Stimulated activated CD8-positive, alpha-beta memory T cell treated with anti-CD3 and anti-CD28 coated beads, Interleukin-12 subunit alpha, Interleukin-12 subunit beta, amount 100 ng/mL, for 1 hour (primary cell): ENCODE results near the gene BYSL.

ENCODE experiments used
- DNase-seq: peaks from one replicate; pipeline ENCODE4 v3.0.0-alpha.2; 2020; ENCODE audit warnings: low read depth

BYSL gene

DNA sequence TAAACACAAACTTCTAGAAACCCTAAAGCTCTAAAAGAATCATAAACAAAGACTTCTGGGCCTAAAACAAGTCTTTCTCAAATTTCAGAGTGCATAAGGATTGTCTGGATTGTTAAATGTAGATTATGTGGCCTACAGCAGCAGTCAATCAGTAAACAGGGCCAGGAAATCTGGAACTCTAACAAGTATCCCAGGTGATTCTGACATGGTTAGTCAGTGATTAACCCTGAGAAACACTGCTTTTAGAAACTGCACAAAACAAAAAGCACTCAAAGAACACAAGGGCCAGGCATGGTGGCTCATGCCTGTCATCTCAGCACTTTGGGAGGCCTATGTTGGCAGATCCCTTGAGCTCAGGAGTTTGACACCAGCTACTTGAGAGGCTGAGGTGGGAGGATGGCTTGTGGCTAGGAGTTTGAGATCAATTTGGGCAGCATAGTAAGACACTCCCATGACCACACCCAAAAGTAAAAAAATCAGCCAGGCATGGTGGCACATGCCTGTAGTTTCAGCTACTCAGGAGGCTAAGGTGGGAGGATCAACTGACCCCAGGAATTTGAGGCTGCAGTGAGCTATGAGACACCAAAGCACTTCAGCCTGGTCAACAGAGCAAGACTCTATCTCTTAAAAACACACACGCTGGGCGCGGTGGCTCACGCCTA lies 6.3 kb upstream of the BYSL start:
- DNase-seq: no peak

DNA sequence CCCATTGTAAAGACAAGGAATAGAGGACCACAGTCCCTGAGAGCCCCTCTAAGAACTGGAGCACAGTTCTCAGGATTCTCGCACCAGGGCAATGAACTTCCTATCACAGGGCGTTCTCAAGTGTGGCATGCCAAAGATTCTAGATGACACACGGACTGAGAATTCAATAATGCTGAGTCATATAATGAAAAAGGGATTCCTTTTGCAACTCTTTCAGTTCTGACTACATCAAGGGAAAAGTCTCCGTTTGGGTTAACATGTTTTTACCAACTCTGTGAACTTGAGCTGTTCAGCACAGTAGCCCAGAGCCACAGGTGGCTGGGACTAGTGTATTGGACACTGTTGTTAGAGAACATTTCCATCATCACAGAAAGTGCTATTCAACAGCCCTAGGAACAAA lies 3.8 kb upstream of the BYSL start:
- no peak for DNase-seq

DNA sequence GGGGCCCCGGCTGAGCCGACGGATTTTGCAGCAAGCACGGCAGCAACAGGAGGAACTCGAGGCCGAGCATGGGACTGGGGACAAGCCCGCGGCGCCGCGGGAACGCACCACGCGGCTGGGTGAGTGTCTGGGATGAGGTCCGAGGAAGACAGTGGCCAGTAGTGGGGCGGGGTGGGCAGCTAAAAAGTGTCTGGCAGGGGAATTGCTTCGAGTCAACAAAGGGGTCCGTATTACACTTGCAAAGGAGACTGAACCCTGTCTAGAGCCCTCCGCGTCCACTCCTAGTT lies 356 bp downstream of the BYSL start:
- DNase-seq: no peak

DNA sequence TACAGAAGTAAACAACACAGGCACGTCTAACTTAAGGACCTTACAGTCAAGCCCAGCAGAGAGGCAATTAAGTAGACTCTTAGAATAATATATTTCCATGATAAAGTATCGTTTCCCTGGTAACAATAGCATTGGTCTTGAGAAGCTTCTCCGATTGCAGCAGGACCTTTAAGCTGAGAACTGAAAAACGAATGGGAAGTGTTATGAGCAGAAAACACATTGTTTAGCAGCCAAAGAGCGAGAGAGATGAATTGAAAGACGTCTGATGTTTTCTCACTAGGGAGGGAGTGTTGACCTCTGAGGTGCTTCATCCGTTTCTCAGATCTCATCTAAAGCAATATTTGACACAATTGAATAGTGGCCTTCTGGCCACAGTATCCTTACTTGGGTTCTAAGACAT lies 855 bp downstream of the BYSL start:
- DNase-seq: no peak

DNA sequence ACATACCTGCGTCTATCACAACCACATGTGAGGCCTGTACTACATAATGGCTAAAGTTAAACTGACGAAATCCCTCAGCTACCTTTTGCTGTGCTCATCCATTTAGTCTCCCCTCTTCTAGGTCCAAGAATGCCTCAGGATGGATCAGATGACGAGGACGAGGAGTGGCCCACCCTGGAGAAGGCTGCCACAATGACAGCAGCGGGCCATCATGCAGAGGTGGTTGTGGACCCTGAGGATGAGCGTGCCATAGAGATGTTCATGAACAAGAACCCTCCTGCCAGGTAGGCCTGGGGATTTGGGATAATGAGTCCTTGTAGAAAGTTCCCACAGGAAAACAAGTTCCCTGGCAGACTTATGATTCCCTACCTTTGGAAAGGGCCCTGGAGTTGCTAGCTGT lies 6.0 kb downstream of the BYSL start:
- no peak for DNase-seq

DNA sequence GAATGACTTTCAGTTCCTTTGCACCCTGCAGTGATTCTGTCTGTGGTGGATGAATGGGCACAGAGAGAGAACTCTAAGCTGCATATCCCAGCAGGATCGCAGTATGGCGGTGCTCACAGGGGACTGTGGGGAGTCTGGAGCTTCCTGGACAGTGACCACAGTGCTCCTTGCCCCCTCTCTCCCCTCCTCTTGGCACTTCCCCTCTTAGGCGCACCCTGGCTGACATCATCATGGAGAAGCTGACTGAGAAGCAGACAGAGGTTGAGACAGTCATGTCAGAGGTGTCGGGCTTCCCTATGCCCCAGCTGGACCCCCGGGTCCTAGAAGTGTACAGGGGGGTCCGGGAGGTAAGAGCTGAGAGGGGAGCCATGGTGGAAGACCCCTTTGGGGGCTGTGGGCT lies 8.6 kb downstream of the BYSL start:
- DNase-seq: no peak

DNA sequence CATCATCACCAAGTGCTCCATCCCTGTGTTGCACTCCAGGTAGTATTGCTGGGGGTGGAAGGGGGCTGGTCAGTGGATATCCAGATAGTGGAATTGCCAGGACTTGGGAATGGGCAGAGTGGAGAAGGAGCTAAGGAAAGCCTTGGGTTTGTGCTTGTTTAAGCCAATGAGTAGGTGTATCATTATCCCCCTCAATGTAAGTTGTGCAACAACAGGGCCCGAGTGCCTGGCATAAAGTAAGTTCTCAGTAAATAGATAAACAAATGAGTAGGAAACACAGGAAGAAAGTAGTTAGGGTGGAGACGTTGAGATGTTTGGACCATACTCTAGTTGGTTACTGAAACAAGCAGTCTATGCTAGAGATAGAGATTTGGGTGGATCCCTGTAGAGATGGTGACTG lies 10.5 kb downstream of the BYSL start:
- no peak for DNase-seq

DNA sequence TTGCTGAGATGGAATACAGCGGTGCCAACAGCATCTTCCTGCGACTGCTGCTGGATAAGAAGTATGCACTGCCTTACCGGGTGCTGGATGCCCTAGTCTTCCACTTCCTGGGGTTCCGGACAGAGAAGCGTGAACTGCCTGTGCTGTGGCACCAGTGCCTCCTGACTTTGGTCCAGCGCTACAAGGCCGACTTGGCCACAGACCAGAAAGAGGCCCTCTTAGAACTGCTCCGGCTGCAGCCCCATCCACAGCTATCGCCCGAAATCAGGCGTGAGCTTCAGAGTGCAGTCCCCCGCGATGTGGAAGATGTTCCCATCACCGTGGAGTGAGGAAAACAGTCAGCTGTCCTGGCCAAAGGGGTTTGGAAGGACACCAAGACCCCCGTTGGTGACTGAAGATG lies 11.1 kb downstream of the BYSL start:
- DNase-seq: no peak

DNA sequence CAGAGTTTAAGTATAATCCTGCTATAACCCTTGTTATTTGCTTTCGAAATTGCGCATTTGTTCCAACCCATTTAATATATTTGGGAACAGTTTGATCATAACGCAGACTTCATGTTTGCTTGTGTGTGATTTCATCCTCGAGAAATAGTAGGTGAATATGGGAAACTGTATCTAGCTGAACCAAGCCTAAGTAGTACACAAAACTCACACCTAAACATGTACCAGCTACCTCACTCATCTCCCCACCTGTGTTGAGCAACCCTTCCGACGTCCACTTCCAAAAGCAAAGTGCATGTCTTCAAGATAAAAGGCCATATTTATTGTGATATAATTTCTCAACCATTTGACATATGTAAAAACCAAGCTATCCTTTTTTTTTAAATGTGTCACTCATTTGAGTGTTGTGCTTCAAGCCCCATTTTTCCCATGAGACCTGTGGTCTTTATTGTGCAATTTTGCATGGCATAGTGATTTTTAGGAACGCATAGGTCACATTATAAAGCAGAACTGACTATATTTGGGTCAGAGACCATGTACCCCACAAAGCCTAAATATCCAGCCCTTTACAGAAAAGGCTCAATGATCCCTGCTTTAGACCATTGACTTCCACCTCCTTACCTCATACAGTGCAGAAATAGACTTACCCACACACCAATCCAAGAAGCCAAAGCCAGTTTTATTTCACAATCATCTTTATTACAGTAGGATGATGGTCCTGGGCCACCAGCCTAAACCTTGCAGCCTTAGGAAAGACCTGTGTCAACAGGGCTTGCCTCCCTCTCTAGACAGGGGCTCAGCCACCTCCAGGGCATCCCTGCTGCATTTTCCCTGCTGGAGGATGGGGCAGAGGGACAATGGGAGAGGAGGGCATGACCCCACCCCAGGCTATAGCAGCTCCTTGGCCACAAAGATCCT lies 13.2 kb downstream of the BYSL start:
- DNase-seq: no peak

DNA sequence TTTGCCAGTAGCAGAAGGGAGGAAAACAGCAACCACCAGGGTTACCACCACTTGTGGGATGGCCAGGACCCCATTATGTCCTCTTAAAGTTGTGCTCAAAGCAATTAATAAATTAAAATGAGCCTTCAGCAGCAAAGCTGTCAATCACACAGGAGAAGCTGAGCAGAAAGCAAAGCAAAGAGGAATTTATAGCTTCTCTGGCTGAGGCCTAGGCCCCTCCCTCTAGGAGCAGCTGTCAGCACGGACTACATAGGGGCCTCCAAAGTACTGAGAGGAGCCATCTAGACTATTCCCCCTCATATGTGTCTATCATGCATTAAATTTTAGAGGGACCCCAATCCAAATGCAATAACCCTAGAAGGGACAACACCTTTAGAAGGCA lies 13.9 kb downstream of the BYSL start:
- no peak for DNase-seq

DNA sequence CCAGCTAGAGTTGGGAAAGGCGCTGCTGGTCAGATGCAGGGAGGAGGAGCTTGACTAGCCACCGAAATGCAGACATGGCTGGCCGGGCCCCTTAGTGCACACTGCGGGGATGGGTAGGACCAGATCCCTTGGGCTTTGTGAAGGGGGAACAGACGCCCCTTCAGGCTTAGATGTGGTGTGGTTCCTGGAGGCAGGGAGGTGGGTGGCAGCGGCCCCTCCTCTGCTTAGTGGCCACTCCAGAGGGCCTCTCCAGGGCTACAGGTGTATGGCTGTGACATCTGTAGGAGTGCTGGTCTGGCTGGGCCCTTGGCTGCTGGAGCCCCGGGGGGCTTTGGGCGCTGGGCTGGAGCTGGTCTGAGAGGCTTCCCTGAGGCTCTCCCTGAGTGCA lies 14.4 kb downstream of the BYSL start:
- no peak for DNase-seq

DNA sequence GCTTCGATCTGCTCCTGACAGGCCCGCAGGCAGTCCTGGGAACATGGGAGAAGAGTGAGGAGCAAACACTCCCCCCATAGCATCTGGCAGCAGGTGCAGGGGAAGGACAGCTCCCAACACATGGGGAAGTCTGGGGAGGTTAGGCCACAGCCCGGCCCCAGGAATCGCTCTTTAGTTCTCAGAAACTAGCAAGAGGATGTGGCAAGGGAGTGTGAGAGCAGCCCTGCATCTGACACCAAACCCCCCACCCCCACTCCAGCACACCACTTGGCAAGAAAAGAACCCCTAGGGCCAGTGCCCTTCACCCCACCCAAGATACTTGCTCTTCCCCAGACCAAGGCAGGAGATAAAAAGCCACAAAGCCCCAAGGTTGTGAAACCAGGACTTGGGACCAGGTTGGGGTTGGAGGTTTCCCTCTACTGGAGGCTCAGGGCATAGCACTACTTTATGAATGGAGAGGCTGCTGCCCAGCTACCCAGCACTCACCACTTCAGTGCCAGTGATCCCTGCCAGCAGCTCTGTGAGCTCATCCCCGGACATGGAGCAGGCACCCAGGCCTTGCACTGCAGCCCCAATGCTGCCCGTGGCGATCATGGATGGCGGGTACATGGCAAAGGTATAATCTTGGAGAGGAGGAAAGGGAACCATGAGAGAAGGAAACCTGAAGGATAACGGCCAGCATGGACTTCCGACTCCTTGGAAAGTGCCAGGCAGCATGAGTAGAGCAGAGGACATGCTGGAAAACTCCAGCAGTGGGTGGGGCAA lies 15.0 kb downstream of the BYSL start:
- peak; percentile 49 for DNase-seq

DNA sequence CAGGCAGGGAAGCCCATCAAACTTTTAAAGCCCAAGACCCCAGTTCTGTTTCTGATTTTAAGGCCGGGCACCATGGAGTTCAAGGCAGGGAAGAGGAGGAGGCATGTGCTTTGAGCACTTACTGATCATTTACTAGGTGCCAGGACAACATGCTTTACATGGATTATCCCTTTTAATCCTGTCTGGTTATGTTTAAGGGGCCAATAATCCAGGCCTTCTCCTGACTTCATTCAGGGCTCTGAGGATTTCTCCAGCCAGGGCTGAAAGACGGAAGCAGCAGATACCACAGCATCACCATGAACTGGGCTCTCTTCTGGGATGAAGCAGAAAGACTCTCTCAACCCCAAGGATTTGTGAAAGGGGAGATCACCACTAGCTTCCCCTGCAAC lies 16.2 kb downstream of the BYSL start:
- no peak for DNase-seq

DNA sequence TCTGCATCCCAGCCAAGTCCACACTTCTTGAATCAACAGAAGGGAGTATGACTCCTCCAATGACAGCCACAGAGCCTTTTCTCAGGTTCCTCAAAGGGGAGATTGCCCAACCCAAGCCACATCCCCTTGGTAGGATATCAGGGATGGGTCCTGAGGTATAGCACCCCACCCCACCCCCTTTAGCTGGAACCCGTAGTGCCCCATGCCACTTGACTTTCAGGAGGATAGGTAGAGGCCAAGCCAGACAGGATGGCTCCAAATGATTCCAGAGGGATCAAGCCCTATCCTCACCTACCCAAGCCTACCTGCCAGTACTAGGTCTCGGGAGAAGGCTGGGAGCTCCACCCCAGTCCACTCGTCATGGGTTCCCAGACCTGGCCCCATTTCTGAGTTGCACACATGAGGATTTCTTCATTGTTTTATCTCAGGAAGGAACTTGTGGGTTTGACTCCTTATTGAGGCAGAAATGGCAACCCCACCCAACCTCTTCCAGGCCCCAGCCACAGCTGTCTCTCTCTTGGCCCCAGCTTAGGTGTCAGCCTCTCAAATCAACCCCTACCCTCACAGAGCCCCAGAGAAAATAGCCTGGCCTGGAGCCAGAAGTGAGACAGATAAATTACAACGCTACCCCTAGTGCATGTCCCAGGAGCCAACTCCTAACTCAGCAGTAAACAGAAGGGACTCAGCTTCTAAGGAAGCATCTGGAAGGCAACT lies 16.7 kb downstream of the BYSL start:
- DNase-seq: peak; percentile 35

DNA sequence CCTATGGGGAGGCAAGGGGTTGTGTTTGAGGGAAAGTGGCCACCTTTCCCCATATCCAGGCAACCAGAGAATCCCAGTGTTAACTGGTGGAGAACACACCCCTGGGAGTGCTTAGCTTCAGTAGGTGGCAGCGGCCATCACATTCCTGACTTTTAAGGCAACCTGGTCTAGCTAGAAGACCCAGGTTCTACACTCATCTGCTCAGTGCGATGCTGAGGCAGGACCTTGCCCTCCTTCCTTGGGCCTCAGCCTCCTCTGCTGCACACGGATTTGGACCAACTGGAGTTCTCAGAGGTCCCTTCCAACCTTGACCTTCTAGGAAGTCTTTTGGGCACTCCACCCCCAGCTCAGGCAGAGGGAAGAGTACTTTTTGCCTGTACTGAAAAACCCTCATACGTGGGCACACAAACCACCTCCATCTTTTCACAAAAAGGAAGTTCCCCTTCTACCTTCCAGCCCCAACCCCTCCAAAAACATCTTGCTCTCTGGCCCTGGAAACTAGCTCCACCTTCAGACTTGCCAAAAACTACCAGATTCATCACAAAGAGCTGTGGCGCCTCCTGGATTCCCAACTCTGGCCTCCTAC lies 17.4 kb downstream of the BYSL start:
- no peak for DNase-seq

DNA sequence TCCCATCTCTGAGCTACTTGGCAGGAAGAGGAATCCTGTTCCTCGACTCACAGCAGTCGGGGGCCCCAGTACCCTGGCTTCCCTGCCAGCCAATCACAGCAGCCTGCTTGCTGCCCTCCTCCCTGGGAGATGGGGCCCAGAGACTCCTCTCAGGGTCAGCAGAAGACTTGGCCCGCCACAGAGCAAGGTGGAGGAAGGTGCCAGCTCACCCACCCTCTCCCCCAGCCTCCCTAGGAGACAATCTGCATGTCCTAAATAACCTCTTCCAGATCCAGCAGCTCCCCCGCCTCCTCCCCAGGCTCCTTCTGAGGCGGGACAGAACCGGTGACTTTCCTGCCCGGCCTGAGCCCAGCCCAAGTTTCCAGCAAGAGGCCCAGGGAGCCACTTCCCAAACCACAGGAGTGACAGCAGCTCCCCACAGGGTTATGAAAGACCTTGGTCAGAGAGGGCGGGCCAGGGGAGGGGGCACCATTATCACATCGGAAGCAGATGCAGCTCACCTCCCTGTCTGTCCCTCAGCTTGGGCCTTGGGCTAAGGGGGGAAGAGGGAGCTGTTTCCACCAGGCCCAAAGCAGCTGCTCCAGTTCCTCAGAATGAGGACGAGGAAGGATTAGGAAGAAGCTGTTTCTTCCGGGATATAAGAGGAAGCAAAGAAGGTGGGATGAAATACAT lies 18.0 kb downstream of the BYSL start:
- no peak for DNase-seq

DNA sequence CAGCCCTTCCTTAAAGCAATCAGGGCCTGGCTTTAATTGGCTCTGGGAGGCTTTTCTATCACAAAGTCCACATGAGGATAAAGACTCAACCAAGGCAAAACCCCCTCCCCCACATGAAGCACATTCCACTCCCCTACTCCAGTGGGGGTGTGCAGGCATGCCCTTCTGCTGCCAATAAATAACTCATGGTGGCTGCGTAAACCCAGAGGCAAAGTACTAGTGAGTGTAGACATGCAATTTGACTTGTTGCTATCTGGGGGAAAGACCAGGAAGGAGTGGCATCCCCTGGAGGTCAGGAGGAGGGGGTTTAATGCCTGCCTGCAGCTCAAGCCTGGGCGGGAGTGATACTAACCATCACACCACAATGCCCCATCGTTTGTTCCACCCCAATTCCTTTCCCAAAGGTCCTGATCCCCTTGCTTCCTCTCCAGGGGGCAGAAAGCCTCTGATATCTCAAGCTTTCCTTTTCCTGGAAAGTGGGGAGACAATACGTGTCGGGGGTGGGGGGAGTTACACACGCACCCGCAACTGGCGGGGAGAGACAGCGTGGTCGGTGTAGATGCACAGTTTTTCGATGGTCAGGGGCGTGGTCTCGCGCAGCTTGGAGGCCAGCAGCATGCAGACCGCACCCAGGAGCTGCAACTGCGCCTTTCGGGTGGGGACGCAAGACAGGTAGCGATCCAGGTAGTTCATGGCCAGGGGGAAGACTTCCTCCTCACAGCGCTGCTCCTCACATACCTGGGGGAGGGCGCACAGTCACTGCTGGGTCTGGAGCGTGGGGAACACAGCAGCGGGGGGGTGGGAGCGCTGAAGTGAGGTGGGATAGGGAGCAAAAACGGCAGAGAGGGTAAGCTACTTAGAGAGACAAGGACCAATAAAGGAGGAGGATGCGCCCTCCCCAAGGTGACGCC lies 18.8 kb downstream of the BYSL start:
- DNase-seq: no peak

DNA sequence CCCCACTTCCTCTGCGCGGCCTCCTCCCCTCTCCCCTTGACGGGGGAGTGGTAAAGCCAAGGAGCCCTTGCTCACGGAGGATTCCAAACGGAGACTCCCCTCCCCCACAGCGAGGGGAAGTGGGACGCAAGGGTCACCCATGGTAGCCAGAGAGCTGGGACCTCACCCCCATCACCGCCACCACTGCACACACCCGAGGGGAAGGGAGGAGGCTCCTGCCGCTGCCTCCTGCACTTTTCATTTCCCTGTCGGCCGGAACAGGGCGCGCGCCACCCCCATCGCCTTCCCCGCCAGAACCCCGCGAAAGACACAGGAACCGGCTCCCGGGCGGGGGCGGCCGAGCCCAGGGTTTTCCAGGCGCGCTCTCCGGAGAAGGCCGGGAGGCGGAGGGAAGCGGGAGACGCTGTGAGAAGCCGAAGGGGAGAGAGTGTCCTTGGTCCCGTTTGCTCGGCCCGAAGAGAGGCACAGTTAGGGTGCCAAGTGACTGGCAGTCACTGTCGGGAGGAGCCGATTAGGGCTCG lies 19.5 kb downstream of the BYSL start:
- peak; percentile 30 for DNase-seq

DNA sequence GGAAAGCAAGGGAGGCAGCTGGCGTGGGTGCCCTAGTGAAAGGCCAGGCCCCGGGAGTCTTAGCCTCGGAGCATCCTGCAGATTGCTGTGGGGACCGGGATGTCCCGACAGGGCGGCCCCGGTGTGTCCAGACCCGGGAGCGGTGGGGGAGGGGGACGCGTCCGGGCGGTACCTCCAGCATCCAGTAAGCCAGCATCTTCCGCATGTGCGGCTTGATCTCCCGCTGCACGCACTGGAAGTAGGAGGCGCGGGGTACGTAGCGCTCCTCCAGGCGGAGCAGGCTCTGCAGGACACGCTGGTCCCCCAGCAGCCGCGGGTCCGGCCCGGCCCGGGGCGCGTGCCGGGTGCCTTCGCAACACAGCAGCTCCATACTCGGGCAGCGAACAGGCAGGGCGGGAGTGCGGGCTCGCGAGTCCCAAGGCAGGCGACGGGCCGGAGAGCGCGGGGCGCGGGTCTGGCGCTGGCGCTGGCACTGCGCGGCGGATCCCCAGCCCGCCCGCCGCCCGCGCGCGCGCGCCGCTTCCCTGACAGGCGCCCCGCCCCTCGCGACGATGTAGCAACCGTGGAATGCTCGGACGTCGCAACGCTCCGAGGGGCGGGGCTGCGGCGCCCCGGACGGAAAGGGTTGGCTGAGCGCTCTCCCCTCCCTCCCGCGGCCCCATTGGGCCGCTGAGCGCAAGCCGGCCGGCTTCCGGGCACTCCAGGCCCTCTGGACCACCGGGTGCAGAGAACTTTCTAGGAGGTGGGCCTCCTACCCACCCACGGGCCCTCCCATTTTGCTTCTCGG lies 20.2 kb downstream of the BYSL start, which contains the start of gene CCND3:
CCND3 (minus strand) TSS at position 529 of the 787 bp plus-strand sequence; CDS start at position 370, 159 bp downstream.
- peak; percentile 71 for DNase-seq
